Spleen (tissue), 11 donors: ENCODE results near the gene DDRGK1. TPM values are rescaled to one million over a fixed set of nuclear protein-coding genes. Genes with fewer than 3 reads are reported as not detected.
"Not testable (repeated sequence)": the region's sequence is repeated elsewhere in the genome, so short reads cannot be mapped to it uniquely, and the experiment has no call there.

Source experiments
- DNase-seq: peaks from one replicate; pipeline ENCODE4 v3.0.0-alpha.2; 2020
- H3K27ac ChIP-seq, 8 donors: fragments of 200-600 bp; sonication (generic) in 7 of 8; 1 replicate in 4 of 8; 2 replicates in 4 of 8; pipeline versions ENCODE4 v1.5.0 to v1.8.0; 2016 to 2021; ENCODE audit warnings: inconsistent platforms in 4 of 8, mild to moderate bottlenecking in 4 of 8, moderate library complexity in 1 of 8
- H3K27me3 ChIP-seq, 7 donors: fragments of 200-600 bp; sonication (generic) in 6 of 7; replicated peaks in 1 of 7; 1 replicate in 4 of 7; 2 replicates in 3 of 7; pipeline versions ENCODE4 v1.5.0 to v1.8.0; 2016 to 2021; ENCODE audit warnings: inconsistent platforms in 3 of 7, mild to moderate bottlenecking in 1 of 7
- H3K36me3 ChIP-seq, 6 donors: fragments of 200-600 bp; sonication (generic) in 5 of 6; 1 replicate in 4 of 6; 2 replicates in 2 of 6; pipeline versions ENCODE4 v1.5.0 to v1.8.0; 2016 to 2021; ENCODE audit warnings: inconsistent platforms in 2 of 6
- H3K4me1 ChIP-seq, 6 donors: fragments of 200-600 bp; sonication (generic) in 5 of 6; 1 replicate in 3 of 6; 2 replicates in 3 of 6; pipeline versions ENCODE4 v1.5.0 to v1.8.0; 2016 to 2021; ENCODE audit warnings: inconsistent platforms in 3 of 6
- H3K4me3 ChIP-seq, 8 donors: fragments of 200-600 bp; sonication (generic) in 7 of 8; 1 replicate in 4 of 8; 2 replicates in 4 of 8; pipeline versions ENCODE4 v1.5.0 to v1.8.0; 2016 to 2021; ENCODE audit warnings: inconsistent platforms in 4 of 8, mild to moderate bottlenecking in 4 of 8, moderate library complexity in 2 of 8
- H3K9me3 ChIP-seq, 8 donors: fragments of 200-600 bp; sonication (generic) in 7 of 8; 1 replicate in 4 of 8; 2 replicates in 4 of 8; pipeline versions ENCODE4 v1.5.0 to v1.8.0; 2016 to 2021; ENCODE audit warnings: inconsistent platforms in 4 of 8
- CTCF ChIP-seq, 11 experiments: fragments of 200-600 bp in 7 of 11; fragments of 450-650 bp in 4 of 11; sonication (generic) in 4 of 11; IDR thresholded peaks in 8 of 11; conservative IDR thresholded peaks in 3 of 11; 1 replicate in 7 of 11; 2 replicates in 4 of 11; pipeline versions ENCODE4 v1.4.0 to v1.8.0; 2016 to 2021; ENCODE audit warnings: antibody characterized with exemption in 11 of 11, inconsistent platforms in 4 of 11, mild to moderate bottlenecking in 1 of 11
- POLR2A ChIP-seq, 3 donors: fragments of 450-650 bp; IDR thresholded peaks; one replicate each; pipeline ENCODE4 v1.5.1; 2017; ENCODE audit warnings: antibody characterized with exemption in 3 of 3, mild to moderate bottlenecking in 1 of 3
- POLR2AphosphoS5 ChIP-seq, 3 donors: sonication (generic); formaldehyde crosslinking; IDR thresholded peaks; one replicate each; pipeline ENCODE4 v1.5.1; 2017; ENCODE audit warnings: antibody characterized with exemption in 3 of 3
- WGBS, 5 donors: extraction: QIAGEN DNeasy Blood & Tissue Kit in 3 of 5; methylation state at CpG; one replicate each; pipeline versions ENCODE4 v1.1.5 to v1.1.7; 2013 to 2018; 5-methylcytosine and 5-hydroxymethylcytosine counted together
- intact Hi-C: fragments of 100-400 bp; cut with DNase I; formaldehyde crosslinking; loops from one replicate; pipeline ENCODE4 v1.15.0; 2023; ENCODE audit warnings: low total_unique reads
- polyA plus RNA-seq, 3 donors: library from polyadenylated mRNA; stranded (reverse); fragments of 200-250 nt; gene quantifications; one replicate each; pipeline ENCODE4 v1.2.1, GENCODE V29; 2013
- total RNA-seq, 7 donors: library from RNA; depleted of rRNA in 3 of 7; stranded (reverse); fragments of >200 nt in 3 of 7; fragmentation: NEBNext Ultra II Directional in 4 of 7; extraction: Animal tissue kit (Norgen Biotek cat#: 25700) in 4 of 7; gene quantifications; one replicate each; pipeline versions ENCODE4 v1.1.0 to v1.2.1, GENCODE V29; 2016 to 2021
- donor health status: healthy with polysubstance abuse.
- donor health status: DM: no; HTN: no; CAD: no; lungs with moderate emphysema.
- donor health status: DM: no; HTN: no; CAD: no.
- donor health status: Bipolar disorder and iron deficiency.
- donor health status: healthy.
- donor health status: DM: no; HTN: no; CAD: no.
- donor health status: DM: yes; HTN: yes; CAD: no.

Gene DDRGK1
- total and polyA plus RNA-seq, 10 donors = 25.6 to 53.7 (median 42.2) TPM

DNA sequence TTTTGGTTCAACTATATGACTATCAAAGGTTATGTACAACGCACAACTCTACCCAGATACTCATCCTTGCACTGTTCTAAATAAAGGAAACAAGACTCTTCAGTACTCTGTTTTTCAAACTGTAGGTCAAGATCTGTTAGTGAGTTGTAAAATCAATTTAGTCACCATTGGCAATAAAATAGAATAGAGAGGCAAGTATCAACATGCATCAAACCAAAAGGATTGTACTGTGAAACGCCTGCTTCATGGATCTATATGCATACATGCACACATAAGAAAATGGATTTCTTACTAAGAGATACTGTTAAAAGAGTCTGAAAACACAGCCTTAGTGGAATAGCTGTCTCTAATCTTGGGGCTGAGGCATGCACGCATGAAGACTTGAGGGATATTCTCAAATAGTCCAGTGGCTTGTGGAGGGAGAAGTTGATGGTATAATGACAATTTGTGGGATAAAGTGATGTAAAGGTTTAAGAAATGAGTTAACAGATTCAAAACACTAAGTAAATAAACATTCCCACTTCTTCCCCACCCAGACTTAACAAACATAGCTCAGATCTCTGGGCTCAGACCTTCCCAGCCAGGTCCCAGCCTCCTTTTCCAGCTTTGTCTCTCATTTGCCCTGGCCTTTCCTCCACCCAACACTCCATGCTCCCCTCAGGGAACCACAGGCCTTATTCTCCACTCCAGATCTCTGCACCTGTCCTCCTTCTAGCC lies 20.4 kb downstream of the DDRGK1 start:
- Histone ChIP-seq H3K36me3 (peaks cover 0 to 15% (median 0%) of the 10 kb centered on the region in 6 donors), H3K4me1 (no peaks in the 10 kb centered on the region), H3K4me3 (no peak overlapping the region), H3K9me3 (no peaks in the 10 kb centered on the region), H3K27me3 (no peaks in the 10 kb centered on the region), H3K27ac (no peak overlapping the region)
- WGBS, 5 donors = 92 to 99% (median 95%) methylated on average over 3 of the region's 3 CpGs
- TF ChIP-seq CTCF (IDR thresholded peaks at IDR 0.05 in 8 of 11, conservative IDR thresholded peaks at IDR 0.05 in 3 of 11) = no peak
- TF ChIP-seq POLR2AphosphoS5 (IDR thresholded peaks at IDR 0.05) = no peak
- no peak for TF ChIP-seq POLR2A (IDR thresholded peaks at IDR 0.05)
- intact Hi-C loops = no loop called here
- no peak for DNase-seq

- H3K36me3 ChIP-seq, H3K4me3 ChIP-seq, H3K4me1 ChIP-seq, H3K27ac ChIP-seq, DNase-seq, intact Hi-C loops, H3K27me3 ChIP-seq, H3K9me3 ChIP-seq: not testable (repeated sequence)
- WGBS, 5 donors = 87 to 97% (median 90%) methylated on average over 5 of the region's 5 CpGs
Observed at GRCh38 chr20:3182429-3182828, 22.1 kb downstream of the DDRGK1 start.

DNA sequence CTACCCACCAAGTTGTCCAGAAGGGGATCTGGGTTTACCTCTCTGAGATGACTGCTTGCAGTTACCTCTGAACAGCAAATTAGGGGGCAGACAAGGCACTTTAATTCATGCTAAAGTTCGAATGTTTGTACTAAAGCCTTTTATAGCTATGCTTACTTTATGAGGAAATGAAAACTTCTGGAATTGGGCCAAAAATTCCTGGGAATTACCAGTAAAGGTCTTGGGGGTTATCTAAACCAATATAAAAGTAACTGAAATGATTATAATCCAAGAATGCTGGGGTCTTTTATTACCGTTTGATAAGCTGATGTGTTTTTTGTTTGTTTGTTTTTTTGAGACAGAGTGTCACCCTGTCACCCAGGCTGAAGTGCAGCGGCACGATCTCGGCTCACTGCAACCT lies 23.2 kb downstream of the DDRGK1 start:
- Histone ChIP-seq H3K27me3 (no peaks in the 10 kb centered on the region), H3K27ac (no peak overlapping the region), H3K9me3 (no peaks in the 10 kb centered on the region), H3K36me3 (no peaks in the 10 kb centered on the region), H3K4me1 (no peaks in the 10 kb centered on the region), H3K4me3 (no peak overlapping the region)
- no peak for DNase-seq
- 74 to 85% (median 80%) methylated on average over 5 of the region's 5 CpGs for WGBS, 5 donors
- intact Hi-C loops = no loop called here
- TF ChIP-seq CTCF (IDR thresholded peaks at IDR 0.05 in 8 of 11, conservative IDR thresholded peaks at IDR 0.05 in 3 of 11) = no peak
- TF ChIP-seq POLR2AphosphoS5 (IDR thresholded peaks at IDR 0.05) = no peak
- TF ChIP-seq POLR2A (IDR thresholded peaks at IDR 0.05) = no peak

DNA sequence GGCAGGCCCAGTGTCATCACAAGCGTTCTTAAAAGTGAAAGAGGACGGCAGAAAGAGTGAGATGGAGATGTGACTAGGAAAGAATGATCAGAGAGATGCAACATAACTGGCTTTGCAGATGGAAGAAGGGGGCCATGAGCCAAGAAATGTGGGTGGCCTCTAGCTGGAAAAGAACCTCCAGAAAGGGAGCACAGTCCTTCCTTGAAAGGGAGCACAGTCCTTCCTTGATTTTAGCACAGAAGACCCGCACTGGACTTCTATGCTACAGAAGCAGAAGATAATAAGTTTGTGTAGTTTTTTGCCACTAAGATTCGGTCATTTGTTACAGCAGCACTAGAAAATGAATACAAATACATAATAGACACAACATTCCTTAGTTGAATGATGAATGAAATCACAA lies 24.2 kb downstream of the DDRGK1 start:
- WGBS, 5 donors = 68 to 90% (median 79%) methylated on average over 4 of the region's 4 CpGs
- no peaks in the 10 kb centered on the region for H3K9me3 ChIP-seq
- no peak for DNase-seq
- no peak overlapping the region for H3K4me3 ChIP-seq
- intact Hi-C loops = no loop called here
- H3K27me3 ChIP-seq = no peaks in the 10 kb centered on the region
- no peaks in the 10 kb centered on the region for H3K36me3 ChIP-seq
- H3K27ac ChIP-seq = no peak overlapping the region
- TF ChIP-seq CTCF (IDR thresholded peaks at IDR 0.05 in 8 of 11, conservative IDR thresholded peaks at IDR 0.05 in 3 of 11) (no peak), POLR2A (IDR thresholded peaks at IDR 0.05) (no peak), POLR2AphosphoS5 (IDR thresholded peaks at IDR 0.05) (no peak)
- no peaks in the 10 kb centered on the region for H3K4me1 ChIP-seq
